Activated CD4-positive, alpha-beta memory T cell treated with anti-CD3 and anti-CD28 coated beads, Interleukin-2, amount 10 ng/mL, durations not matched to agents 7 days and 5 days (primary cell): Measurements from ENCODE around the gene NIFK. TPM values are rescaled to one million over a fixed set of nuclear protein-coding genes. Genes with fewer than 3 reads are reported as not detected.
A peak's percentile ranks its signal among the peaks of the same experiment; 100 is the strongest.
"Not testable (repeated sequence)": the region's sequence is repeated elsewhere in the genome, so short reads cannot be mapped to it uniquely, and the experiment has no call there.

Experiments used
- CTCF ChIA-PET: fragments of 350-600 bp; sonication (Branson Sonifier 250); formaldehyde crosslinking; loops from one replicate; lab custom pipeline; 2021; ENCODE audit warnings: antibody characterized with exemption, inconsistent platforms; lab: Charles Lee
- POLR2A ChIA-PET: fragments of 350-600 bp; sonication (Branson Sonifier 250); formaldehyde crosslinking; loops from one replicate; lab custom pipeline; 2021; ENCODE audit warnings: antibody characterized with exemption; lab: Charles Lee
- DNase-seq: peaks from one replicate; pipeline ENCODE4 v3.0.0-alpha.2; 2020
- H3K27ac Mint-ChIP-seq: one replicate; pipeline ENCODE4 v1.8.0; 2021; ENCODE audit warnings: mild to moderate bottlenecking, mixed read lengths
- H3K27me3 Mint-ChIP-seq: one replicate; pipeline ENCODE4 v1.8.0; 2021; ENCODE audit warnings: mixed read lengths
- H3K36me3 Mint-ChIP-seq: one replicate; pipeline ENCODE4 v1.8.0; 2021; ENCODE audit warnings: low read depth, mixed read lengths
- H3K4me1 Mint-ChIP-seq: one replicate; pipeline ENCODE4 v1.8.0; 2021; ENCODE audit warnings: mixed read lengths
- H3K4me3 Mint-ChIP-seq: one replicate; pipeline ENCODE4 v1.8.0; 2021; ENCODE audit warnings: mild to moderate bottlenecking, mixed read lengths
- H3K9me3 Mint-ChIP-seq: one replicate; pipeline ENCODE4 v1.8.0; 2021; ENCODE audit warnings: mixed read lengths
- total RNA-seq, 2 experiments: library from RNA; stranded (reverse); gene quantifications; one replicate each; pipeline ENCODE4 v1.2.3, GENCODE V29; 2021

Gene NIFK
- total RNA-seq, 2 experiments from 2014 or later: 63.4 to 67.2 TPM

GRCh38 chr2:121755237-121756111 is 18.8 kb upstream of the NIFK start, which contains the start of gene TSN:
TSN (plus strand) TSS chr2:121755651; CDS start chr2:121755780, 129 bp downstream.
- peaks cover 26% of the 10 kb centered on the region for H3K4me1 Mint-ChIP-seq
- CTCF ChIA-PET: interaction anchor here (0.6 kb wide), 1 partner anchor 352 kb away, joined by 3 read pairs; no protein-coding TSS in a partner anchor
- POLR2A ChIA-PET: interaction anchor here (0.9 to 4.0 kb wide), 6 partner anchors 17 to 225 kb away, joined by 3 to 28 read pairs (median 13); partner anchors contain the start of genes CLASP1, NIFK and RNU4ATAC
- DNase-seq: peak; percentile 98
- H3K9me3 Mint-ChIP-seq: no peaks in the 10 kb centered on the region
- peaks cover 22% of the 10 kb centered on the region for H3K36me3 Mint-ChIP-seq
- H3K27me3 Mint-ChIP-seq: no peaks in the 10 kb centered on the region
- peak within 1 kb of the TSS; percentile 86 for H3K4me3 Mint-ChIP-seq
- peak within 1 kb of the TSS; percentile 88 for H3K27ac Mint-ChIP-seq

DNA sequence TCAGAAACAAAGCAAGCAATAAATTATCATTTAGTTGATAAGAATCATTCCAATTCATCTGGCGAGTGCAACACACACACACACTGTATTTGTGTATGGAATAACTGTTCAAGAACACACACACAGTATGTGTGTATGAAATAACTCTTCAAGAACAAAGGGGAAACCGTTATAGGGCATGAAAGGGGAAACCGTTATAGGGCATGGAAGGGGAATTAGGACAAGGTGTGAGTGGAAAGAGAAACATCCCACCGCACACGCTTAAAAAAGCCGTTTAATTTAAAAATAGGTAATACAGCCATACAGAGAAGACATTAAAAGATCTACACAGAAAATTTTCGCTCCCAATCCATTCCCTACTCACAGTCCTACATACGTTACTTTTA is 18.2 kb upstream of the NIFK start:
- Mint-ChIP-seq H3K27ac (peak overlapping the region; percentile 69), H3K9me3 (no peaks in the 10 kb centered on the region), H3K36me3 (peaks cover 19% of the 10 kb centered on the region), H3K4me3 (peak overlapping the region; percentile 86), H3K27me3 (no peaks in the 10 kb centered on the region), H3K4me1 (peaks cover 26% of the 10 kb centered on the region)
- no peak for DNase-seq
- CTCF ChIA-PET: no interaction called here
- POLR2A ChIA-PET: interaction anchor here (1.6 to 4.0 kb wide), 4 partner anchors 19 to 224 kb away, joined by 10 to 28 read pairs (median 22); partner anchors contain the start of genes CLASP1, NIFK and RNU4ATAC

- H3K4me3 Mint-ChIP-seq: no peak overlapping the region
- H3K4me1 Mint-ChIP-seq: peaks cover 8% of the 10 kb centered on the region
- ChIA-PET CTCF (interaction anchor here (1.5 kb wide), 1 partner anchor 12 kb away, joined by 3 read pairs; no protein-coding TSS in a partner anchor), POLR2A (interaction anchor here (1.0 to 3.2 kb wide), 3 partner anchors 10 to 217 kb away, joined by 3 to 14 read pairs (median 8); partner anchors contain the start of genes NIFK and RNU4ATAC)
- no peaks in the 10 kb centered on the region for H3K36me3 Mint-ChIP-seq
- H3K27ac Mint-ChIP-seq: no peak overlapping the region
- no peak for DNase-seq
- no peaks in the 10 kb centered on the region for H3K9me3 Mint-ChIP-seq
- H3K27me3 Mint-ChIP-seq: peaks cover 5% of the 10 kb centered on the region
Measured at GRCh38 chr2:121748202-121748601, 11.5 kb upstream of the NIFK start.

DNA sequence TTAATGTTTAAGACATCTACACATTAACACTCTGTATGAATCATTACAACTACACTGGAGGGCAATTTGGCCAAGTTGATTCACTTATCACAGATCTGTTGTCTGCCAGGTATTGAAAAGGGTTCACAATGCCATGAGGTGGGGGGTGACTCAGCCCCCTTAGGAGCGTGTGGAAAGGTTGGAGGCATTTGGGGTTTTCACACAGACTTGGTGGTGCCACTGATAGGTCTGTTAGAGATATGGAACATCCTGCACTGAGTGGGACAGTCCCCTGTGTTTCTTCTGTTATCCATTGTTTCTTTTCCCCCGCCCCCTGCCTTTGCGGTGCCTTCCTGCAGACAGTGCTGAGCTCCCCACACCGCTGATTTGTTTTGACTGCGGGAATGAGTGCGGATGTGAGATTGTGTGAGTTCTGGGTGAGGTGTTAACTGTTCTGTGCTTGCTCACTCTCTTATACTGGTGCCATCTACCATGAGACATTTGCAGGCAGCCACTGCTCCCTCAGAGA is 9.4 kb upstream of the NIFK start:
- H3K27me3 Mint-ChIP-seq: peaks cover 5% of the 10 kb centered on the region

GRCh38 chr2:121741450-121741849 is 4.8 kb upstream of the NIFK start:
- DNase-seq: no peak
- CTCF ChIA-PET: no interaction called here
- H3K4me1 Mint-ChIP-seq: peaks cover 26% of the 10 kb centered on the region
- POLR2A ChIA-PET: no interaction called here
- no peaks in the 10 kb centered on the region for H3K36me3 Mint-ChIP-seq
- peaks cover 8% of the 10 kb centered on the region for H3K27me3 Mint-ChIP-seq
- H3K27ac Mint-ChIP-seq: no peak overlapping the region
- no peaks in the 10 kb centered on the region for H3K9me3 Mint-ChIP-seq
- no peak overlapping the region for H3K4me3 Mint-ChIP-seq

More for the DNA sequence above, 9.4 kb upstream of the NIFK start:
- POLR2A ChIA-PET: no interaction called here
- Mint-ChIP-seq H3K36me3 (no peaks in the 10 kb centered on the region), H3K4me1 (peaks cover 8% of the 10 kb centered on the region), H3K4me3 (no peak overlapping the region), H3K27ac (peak overlapping the region; percentile 54), H3K9me3 (no peaks in the 10 kb centered on the region)
- CTCF ChIA-PET: no interaction called here
- DNase-seq: no peak

- H3K4me1 Mint-ChIP-seq: peaks cover 22% of the 10 kb centered on the region
- CTCF ChIA-PET: interaction anchor here (0.7 kb wide), 1 partner anchor 10 kb away, joined by 3 read pairs; no protein-coding TSS in a partner anchor
- POLR2A ChIA-PET: no interaction called here
- H3K27me3 Mint-ChIP-seq: peaks cover 8% of the 10 kb centered on the region
- peaks cover 1% of the 10 kb centered on the region for H3K36me3 Mint-ChIP-seq
- H3K9me3 Mint-ChIP-seq: no peaks in the 10 kb centered on the region
- DNase-seq: no peak
- no peak overlapping the region for H3K27ac Mint-ChIP-seq
- H3K4me3 Mint-ChIP-seq: no peak overlapping the region
Measured at GRCh38 chr2:121740973-121741372, 4.3 kb upstream of the NIFK start.

DNA sequence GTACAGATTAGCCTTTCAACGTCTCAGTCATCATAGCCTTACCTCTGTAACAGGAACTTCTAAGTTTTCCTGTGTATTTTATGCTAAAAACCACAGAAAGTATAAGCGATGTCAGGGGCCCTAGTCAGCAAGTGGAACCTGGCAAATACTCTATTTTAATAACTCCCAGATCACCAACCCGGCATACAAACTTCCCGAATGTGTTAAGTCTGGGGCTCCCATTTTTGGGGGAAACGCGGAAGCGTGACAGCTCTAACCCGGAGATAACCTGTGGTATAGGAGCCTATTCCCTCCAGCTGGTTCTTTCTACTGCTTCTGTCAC is 574 bp downstream of the NIFK start:
- POLR2A ChIA-PET: interaction anchor here (0.8 to 6.3 kb wide), 15 partner anchors 9 to 218 kb away, joined by 3 to 87 read pairs (median 9); partner anchors contain the start of genes CLASP1, RNU4ATAC and TSN
- H3K27me3 Mint-ChIP-seq: peaks cover 2% of the 10 kb centered on the region
- CTCF ChIA-PET: interaction anchor here (0.6 to 2.4 kb wide), 8 partner anchors 12 to 656 kb away, joined by 3 to 11 read pairs (median 4); partner anchors contain the start of gene RNU4ATAC
- no peak for DNase-seq
- H3K36me3 Mint-ChIP-seq: peaks cover 33% of the 10 kb centered on the region
- H3K4me1 Mint-ChIP-seq: peaks cover 50% of the 10 kb centered on the region
- H3K27ac Mint-ChIP-seq: peak overlapping the region; percentile 88
- no peaks in the 10 kb centered on the region for H3K9me3 Mint-ChIP-seq
- H3K4me3 Mint-ChIP-seq: peak overlapping the region; percentile 89

DNA sequence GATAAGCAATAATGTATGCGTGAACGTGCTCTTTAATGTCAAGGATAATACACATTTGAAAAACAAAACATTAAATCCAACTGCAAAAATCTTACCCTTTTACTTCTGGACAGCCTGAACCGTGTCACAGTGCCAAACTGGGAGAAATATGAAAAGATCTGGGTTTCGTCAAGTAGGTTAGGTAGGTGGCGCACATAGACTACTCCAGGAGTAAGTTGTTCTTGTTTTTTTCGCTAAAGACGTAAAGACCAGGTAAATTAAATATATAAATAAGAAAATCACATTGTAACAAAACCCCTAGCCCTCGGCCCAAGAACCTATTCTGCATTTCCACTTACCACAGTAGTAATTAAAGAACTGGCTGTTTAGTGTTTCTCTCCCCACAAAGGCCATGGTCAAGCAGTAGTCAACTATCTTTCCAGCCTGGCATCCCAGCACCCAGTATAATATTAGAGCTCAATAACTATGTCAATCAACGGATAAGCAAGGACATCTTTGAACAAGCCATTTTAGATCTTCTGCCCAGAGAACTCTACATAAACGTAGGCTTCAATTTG is 1.1 kb downstream of the NIFK start:
- no peak for DNase-seq
- Mint-ChIP-seq H3K27me3 (peaks cover 2% of the 10 kb centered on the region), H3K9me3 (no peaks in the 10 kb centered on the region), H3K4me1 (peaks cover 55% of the 10 kb centered on the region), H3K4me3 (peak overlapping the region; percentile 89), H3K36me3 (peaks cover 38% of the 10 kb centered on the region), H3K27ac (peak overlapping the region; percentile 88)
- ChIA-PET POLR2A (interaction anchor here (0.8 to 6.3 kb wide), 15 partner anchors 8 to 209 kb away, joined by 3 to 87 read pairs (median 9); partner anchors contain the start of genes CLASP1, RNU4ATAC and TSN), CTCF (interaction anchor here (1.0 to 2.4 kb wide), 8 partner anchors 13 to 333 kb away, joined by 3 to 11 read pairs (median 4); partner anchors contain the start of gene RNU4ATAC)

DNA sequence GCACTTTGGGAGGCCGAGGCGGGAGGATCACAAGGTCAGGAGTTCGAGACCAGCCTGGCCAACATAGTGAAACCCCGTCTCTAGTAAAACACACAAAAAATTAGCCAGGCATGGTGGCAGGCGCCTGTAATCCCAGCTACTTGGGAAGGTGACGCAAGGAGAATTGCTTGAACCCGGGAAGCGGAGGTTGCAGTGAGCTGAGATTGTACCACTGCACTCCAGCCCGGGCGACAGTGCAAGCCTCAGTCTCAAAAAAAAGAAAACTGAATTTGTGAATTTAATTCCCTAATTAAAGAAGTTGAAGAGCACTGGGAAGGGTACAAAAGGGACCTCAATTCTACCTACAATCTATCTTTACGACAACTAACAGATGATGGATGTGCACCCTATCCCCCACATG is 2.1 kb downstream of the NIFK start:
- H3K4me3 Mint-ChIP-seq, H3K9me3 Mint-ChIP-seq, DNase-seq, H3K27ac Mint-ChIP-seq, H3K27me3 Mint-ChIP-seq: not testable (repeated sequence)
- CTCF ChIA-PET: interaction anchor here (1.7 kb wide), 1 partner anchor 204 kb away, joined by 5 read pairs; the partner anchor contains the start of gene RNU4ATAC
- Mint-ChIP-seq H3K4me1 (peaks cover 62% of the 10 kb centered on the region), H3K36me3 (peaks cover 47% of the 10 kb centered on the region)
- POLR2A ChIA-PET: interaction anchor here (1.3 to 6.3 kb wide), 6 partner anchors 10 to 206 kb away, joined by 4 to 87 read pairs (median 20); partner anchors contain the start of genes CLASP1, RNU4ATAC and TSN

DNA sequence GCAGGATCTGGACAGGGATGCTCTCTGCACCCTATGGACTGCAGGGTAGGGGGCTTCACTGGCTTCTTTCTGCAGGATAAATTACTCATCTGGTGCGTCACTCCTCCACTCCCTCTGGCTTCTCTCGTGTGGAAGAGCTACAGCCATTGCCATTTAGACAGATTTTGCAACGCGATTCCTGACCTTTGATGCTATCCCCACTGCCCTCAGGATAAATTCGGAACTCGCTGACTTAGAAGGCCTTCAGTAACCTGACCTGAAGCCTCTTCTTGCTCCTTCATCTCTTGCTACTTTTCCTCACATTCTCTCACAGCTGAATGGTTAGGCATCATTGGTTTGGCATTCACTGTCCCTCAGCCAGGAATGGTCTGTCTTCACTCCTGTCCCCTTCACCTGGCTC is 5.3 kb downstream of the NIFK start:
- Mint-ChIP-seq H3K36me3 (peaks cover 73% of the 10 kb centered on the region), H3K4me3 (no peak overlapping the region), H3K27me3 (no peaks in the 10 kb centered on the region), H3K4me1 (peaks cover 50% of the 10 kb centered on the region), H3K9me3 (no peaks in the 10 kb centered on the region), H3K27ac (peak overlapping the region; percentile 8)
- DNase-seq: no peak
- ChIA-PET POLR2A (interaction anchor here (0.7 to 3.3 kb wide), 3 partner anchors 24 to 202 kb away, joined by 3 to 18 read pairs (median 3); partner anchors contain the start of genes RNU4ATAC and TSN), CTCF (interaction anchor here (1.2 kb wide), 1 partner anchor 13 kb away, joined by 3 read pairs; no protein-coding TSS in a partner anchor)

DNA sequence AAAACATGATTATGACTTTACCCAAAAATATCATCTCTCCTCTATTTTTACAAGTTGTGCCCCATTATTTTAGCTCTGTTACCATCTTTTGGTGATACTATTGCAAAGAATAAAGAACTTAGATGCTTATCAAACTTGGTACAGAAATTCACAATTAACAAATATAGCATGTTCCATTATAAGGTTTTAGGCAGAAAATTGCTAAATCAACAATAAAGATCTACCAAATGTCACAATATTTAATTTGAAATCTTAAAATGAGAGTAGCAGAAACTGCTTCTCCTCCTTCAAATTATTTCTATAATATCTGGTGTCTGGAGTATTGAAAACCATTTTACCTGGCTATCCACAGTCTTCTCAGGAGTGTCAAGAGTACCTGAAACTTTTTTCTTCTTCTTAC is 8.7 kb downstream of the NIFK start:
- H3K9me3 Mint-ChIP-seq: no peaks in the 10 kb centered on the region
- no peaks in the 10 kb centered on the region for H3K27me3 Mint-ChIP-seq
- ChIA-PET CTCF (no interaction called here), POLR2A (interaction anchor here (2.7 kb wide), 1 partner anchor 8 kb away, joined by 12 read pairs; the partner anchor contains the start of gene NIFK)
- DNase-seq: no peak
- H3K36me3 Mint-ChIP-seq: peaks cover 63% of the 10 kb centered on the region
- no peak overlapping the region for H3K27ac Mint-ChIP-seq
- H3K4me1 Mint-ChIP-seq: peaks cover 47% of the 10 kb centered on the region
- no peak overlapping the region for H3K4me3 Mint-ChIP-seq

GRCh38 chr2:121727332-121727731 is 9.3 kb downstream of the NIFK start:
- Mint-ChIP-seq H3K4me3 (no peak overlapping the region), H3K27ac (peak overlapping the region; percentile 13), H3K9me3 (no peaks in the 10 kb centered on the region), H3K4me1 (peaks cover 51% of the 10 kb centered on the region), H3K27me3 (no peaks in the 10 kb centered on the region), H3K36me3 (peaks cover 62% of the 10 kb centered on the region)
- ChIA-PET POLR2A (interaction anchor here (1.7 to 2.7 kb wide), 2 partner anchors 9 to 197 kb away, joined by 8 to 12 read pairs; partner anchors contain the start of genes NIFK and RNU4ATAC), CTCF (no interaction called here)
- no peak for DNase-seq
